Measurements from ENCODE around the gene PDLIM4.

DNA sequence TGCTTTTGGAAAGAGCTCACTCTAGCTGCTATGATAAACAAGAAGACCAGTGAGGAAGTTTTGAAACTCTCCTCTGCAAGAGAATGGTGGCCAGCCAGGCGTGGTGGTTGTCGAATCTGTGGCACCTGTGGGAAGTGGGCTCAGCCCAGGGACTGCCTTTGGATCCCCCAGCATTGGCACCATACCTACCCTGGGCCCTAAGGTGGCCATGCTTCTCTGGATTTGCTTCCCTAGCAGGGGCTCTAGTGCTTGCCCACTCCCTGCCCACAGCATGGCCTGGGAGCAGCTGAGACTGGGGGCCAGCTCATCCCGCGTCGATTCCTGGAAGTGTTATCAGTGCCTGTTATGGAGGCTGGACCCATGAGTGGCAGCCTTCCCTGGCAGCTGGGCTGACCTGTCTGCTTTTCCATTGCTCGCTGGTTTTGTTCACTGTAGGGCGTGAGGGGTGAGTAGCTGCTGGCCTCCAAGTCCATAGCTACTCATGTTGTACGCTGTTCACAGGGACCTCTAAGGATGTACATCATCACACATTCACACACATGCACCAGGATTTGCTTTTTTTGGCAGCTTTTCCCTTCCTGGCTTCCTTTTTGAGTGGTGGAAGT lies 39.0 kb downstream of the PDLIM4 start:
- TF ChIP-seq, protein P1, sequence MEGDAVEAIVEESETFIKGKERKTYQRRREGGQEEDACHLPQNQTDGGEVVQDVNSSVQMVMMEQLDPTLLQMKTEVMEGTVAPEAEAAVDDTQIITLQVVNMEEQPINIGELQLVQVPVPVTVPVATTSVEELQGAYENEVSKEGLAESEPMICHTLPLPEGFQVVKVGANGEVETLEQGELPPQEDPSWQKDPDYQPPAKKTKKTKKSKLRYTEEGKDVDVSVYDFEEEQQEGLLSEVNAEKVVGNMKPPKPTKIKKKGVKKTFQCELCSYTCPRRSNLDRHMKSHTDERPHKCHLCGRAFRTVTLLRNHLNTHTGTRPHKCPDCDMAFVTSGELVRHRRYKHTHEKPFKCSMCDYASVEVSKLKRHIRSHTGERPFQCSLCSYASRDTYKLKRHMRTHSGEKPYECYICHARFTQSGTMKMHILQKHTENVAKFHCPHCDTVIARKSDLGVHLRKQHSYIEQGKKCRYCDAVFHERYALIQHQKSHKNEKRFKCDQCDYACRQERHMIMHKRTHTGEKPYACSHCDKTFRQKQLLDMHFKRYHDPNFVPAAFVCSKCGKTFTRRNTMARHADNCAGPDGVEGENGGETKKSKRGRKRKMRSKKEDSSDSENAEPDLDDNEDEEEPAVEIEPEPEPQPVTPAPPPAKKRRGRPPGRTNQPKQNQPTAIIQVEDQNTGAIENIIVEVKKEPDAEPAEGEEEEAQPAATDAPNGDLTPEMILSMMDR (conservative IDR thresholded peaks at IDR 0.05; ENCODE audit: low read length): no peak
- no peak for TF ChIP-seq EZH2phosphoT487 (IDR thresholded peaks at IDR 0.05; ENCODE audit: borderline replicate concordance, low read depth, low read length)

Data from OCI-LY7 (cell line).